HG02798 (cell line): ENCODE data around the gene NR5A1.

Experiments
- ATAC-seq: cut with Tn5 transposase; IDR thresholded peaks from one replicate; pipeline ENCODE4 v1.9.1; 2021; ENCODE audit warnings: mild to moderate bottlenecking; ENCODE audit not compliant: unreplicated experiment, poor library complexity

The NR5A1 gene

DNA sequence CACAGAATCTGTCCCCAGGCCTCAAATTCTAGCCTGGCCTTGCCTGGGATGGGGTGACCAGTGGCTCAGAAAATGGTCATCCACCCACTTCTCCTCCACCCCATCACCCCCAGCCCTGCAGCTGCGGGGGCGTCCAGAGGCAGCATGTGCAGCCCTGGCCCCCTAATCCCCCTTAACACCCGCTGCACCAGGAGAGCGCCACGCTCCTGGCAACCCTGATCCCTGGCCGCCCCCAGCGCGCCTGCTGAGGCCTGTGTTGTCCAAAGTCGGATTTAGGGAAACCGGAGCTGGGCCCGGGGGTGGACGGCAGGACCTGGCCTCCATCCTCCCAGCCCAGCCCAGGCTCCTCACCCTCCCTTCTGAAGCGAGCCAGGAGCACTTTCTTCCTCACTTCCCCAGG lies 22.0 kb downstream of the NR5A1 start:
- no peak for ATAC-seq

DNA sequence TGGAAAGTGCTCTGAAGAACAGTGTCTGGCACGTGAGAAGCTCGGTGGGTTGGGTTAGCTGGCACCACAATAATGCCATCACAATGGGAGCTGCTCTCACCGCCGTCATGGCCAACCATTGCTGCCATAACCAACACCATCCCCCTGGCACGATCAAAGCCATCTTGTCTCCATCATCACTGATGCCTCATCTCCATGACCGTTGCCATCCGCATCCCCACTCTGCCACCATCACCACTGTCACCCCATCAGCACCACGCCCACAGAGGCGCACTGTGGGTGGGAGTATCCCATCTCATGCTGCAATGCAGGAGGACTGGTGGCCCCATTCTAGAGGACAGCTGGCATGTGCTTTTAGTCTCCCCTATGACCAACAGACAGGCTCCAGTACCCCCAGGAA lies 23.7 kb downstream of the NR5A1 start:
- ATAC-seq: no peak

DNA sequence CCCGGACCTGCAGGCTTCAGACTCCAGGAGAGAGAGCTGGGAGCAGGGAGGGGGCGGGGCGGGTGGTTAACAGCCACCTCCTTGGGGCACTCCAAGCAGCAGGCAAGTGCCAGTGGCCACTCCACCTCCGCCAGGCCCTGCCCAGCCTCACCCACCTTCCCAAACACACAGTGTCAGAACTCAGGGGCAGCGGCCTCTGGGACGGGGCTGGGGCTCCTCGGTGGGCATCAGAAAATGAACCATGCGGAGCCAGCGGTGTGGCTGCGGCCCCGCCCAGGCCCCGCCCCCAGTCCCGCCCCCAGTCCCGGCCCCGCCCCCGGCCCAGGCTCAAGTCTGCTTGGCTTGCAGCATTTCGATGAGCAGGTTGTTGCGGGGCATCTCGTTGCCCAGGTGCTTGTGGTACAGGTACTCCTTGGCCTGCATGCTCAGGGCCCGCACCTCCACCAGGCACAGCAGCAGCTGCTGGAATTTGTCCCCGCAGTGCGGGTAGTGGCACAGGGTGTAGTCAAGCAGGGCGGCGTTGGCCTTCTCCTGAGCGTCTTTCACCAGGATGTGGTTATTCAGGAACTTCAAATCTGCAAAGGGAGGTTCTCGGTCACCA lies 24.7 kb downstream of the NR5A1 start:
- no peak for ATAC-seq

DNA sequence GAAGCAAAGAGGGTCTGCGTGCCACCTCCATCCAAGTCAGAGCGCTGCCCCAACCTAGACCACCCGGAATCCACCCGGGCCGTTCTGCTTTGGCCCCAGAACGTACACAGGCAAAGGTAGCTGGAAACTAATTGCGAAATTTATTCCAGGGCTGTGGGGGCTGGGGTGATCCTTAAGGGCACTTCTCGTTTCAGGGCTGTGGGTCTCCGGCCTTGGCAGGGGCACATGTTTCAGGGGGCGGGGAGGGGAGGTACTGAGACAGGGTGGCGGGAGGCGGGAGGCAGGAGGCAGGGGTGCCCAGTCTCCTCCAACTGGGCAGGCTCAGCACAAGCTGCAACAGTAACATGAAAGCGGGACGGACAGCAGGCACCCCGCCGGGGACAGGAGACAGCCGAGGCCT lies 26.1 kb downstream of the NR5A1 start:
- ATAC-seq: no peak

DNA sequence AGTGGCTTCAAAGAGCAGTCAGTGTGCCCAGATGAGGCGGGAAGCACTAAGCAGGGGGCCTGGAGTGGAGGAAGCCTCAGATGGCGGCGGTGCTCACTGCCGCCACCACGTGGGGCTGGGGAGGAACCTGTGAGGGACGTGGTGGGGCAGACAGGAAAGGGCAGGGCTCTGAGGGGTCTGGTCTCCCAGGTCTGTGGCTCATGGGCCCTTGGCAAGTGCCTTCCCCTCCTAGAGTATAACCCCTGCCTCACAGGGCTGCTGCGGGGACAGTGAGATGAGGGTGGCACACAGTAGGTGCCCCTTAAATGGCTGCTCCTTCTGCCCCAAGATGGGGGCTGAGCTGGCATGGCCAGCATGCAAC lies 26.6 kb downstream of the NR5A1 start:
- no peak for ATAC-seq

DNA sequence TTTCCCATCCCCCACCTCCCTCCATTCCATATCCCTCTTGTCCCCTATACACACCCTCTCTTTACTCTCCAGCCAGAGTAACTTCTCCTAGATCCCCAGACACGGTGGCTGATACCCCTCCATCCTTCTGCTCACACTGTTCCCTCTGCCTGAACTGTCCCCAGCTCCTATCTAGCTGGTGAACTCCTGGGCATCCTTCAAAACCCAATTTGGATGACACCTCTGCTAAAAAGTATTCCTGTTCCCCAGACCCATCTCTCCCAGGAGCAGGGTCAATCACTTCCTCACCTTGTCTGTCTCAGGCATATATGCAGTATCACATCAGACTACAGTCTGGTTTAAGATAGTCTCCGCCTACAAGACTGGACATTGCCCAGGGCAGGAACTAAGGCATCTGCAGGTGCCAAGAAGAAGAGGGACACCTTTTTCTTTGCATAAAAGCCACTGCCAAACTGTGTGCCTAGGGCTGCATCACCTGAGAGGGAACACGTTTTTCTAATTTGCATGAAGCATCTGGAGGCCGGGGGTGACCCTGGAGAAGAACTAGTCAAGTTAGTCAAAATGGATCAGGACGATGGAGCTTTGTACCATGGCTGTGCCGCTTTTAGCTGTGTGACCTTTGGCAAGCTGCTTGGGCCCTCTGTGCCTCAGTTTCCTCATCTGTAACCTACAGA lies 27.1 kb downstream of the NR5A1 start:
- ATAC-seq: no peak

DNA sequence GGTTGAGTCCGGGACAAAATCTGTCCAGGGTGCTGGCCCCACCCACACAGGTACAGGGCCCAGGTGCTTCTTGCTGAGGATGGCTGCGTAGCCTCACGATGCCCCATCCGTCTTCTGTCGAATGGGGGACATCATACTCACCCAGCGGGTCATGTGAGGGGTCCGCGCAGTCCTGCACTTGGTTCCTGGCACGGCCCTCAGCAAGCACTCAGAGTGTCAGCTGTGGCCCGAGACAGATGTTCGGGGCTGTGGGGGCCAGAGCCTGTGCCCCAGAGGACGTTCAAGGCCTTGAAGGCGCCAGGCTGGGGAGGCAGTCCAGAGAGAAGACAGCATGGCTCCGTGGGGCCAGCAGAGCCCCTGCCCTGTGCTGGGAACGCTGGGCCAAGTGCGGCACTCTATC lies 27.8 kb downstream of the NR5A1 start:
- no peak for ATAC-seq

DNA sequence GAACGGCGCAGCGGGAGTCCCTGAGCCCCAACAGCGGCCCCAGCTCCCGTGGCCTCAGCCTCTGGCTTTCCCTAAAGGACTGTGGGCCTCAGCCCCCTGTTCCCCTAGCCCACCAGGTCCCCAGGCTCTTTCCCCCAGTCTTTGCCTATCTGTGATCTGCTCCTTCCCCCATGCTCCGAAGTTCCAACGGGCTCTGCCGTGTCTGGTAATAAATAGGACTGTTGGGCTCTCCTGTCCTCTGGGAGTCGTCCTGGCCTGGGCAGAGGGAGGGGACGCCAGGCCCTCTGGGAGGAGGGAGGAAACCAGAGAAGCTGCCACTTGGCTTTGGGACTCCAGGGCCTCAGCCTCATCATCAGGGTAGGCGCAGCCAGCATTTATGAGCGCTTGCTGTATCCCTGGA lies 28.8 kb downstream of the NR5A1 start:
- no peak for ATAC-seq

DNA sequence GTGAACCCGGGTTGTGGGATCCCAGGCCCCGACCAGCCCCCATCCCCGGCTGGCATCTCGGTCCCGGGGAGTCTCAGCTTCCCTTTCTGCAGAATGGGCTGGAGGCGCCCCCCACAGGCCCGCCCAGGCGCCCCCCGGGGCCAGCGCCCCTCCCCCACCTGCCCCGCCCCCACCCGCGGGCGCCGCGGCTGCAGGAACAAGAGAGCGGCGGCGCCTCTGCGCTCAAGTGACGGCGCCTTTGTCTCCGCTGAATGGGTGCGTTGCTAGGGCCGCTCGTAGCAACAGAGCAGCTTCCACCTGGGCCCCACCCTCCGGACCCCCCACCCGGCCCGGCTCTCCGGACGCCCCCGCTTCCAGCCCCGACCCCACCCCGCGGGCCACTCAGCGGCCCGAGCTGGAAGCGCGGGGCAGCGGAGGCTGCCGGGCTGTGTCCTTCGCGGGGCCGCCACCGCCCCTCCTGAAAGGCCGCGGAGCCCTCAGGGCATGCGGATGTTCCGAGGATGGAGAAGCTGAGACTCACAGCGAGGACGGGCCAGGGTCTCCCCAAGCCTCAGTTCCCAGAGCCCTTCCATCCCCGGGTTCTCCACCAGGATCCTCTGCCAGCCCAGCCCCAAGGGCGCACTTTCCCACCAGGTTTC lies 29.4 kb downstream of the NR5A1 start:
- no peak for ATAC-seq

DNA sequence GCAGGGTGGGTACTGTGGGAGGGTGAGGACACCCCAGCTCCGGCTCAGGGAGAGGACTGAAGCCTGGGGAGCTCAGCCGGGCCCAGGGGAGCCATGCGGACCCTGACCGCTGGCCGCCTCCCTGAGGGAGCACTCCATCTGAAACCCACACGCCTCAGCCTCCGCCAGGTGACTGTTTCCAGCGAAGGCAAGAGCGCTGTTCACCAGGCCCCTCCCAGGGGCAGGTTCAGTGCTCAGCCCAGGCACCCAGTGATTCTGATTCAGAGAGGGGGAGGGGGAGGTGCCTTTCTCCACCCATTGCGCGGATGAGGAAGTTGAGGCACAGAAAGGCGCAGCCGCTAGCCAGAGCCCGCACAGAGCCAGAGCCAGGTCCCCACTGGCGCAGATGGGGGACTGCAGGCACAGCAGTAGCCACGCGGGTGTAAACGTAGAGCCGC lies 30.0 kb downstream of the NR5A1 start:
- ATAC-seq: no peak

DNA sequence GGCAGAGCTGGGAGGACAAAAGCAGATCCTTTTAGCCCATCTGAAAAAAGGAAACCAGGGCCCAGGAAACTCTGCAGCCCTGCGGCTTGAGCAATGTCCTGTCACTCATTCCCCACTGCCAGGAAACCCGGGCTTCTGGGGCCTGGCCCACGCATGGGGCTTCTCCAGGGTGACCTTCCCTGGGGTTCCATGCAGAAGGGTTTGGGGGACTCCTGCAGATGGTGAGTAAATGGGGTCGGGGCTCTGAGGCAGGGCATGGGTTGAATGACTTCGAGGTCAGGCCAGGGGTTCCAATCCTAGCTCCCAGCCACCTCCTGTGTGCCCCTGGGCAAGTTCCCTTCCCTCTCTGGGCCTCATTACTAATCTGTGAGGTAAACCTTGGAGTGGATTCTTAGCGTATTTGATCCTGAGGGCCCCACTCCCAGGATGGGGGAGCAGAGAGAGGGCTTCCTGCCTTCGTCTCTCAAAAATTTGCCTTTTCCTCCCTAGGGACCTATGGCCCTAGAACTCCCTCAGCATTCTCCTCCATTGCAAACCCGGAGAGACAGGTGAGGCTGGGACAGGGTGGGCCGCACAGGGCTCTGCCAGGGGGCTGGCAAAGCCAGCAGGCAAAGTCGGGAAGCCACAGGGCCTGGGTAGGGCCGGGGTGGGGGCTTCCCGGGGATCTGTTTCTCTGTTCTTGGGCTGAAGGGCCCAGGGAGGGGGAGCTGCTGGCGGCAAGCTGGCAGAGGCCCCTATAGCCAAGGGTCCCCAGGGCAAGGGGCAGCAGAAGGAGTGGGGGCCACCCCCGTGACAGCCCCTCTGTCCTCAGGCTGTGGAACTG lies 31.1 kb downstream of the NR5A1 start:
- no peak for ATAC-seq

DNA sequence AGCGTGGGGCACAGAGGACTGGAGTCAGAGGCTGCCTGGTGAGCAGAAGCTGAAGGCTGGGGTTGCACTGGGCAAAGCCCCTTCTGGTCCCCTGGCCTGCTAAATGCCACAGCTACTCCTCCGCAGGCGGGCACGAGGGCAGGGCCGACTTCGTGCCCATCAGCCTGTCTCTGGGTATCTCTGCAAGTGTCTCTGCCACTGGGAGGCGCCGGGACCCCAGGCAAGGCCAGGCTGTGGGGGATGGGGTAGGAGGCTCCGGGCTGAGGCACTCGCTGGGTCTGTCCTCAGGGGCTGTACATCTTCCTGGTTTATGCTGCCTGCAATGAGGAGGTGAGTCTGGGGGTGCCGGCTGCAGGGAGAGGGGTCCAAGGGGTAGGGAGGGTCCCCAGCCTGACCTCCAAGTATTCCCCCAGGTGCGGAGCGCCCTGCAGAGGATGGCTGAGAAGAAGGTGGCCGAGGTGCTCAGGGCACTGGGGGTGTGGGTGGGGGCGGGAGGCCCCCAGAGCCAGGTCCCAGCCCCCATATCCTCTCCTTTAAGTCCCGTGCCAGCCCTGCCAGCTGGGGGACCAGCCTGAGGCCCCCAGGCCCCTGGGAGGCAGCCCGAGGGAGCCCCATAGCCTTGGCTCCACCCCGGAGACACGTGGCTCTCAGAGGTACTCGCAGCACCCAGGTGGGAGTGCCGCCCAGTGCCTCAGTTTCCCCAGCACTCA lies 31.9 kb downstream of the NR5A1 start:
- ATAC-seq: no peak

DNA sequence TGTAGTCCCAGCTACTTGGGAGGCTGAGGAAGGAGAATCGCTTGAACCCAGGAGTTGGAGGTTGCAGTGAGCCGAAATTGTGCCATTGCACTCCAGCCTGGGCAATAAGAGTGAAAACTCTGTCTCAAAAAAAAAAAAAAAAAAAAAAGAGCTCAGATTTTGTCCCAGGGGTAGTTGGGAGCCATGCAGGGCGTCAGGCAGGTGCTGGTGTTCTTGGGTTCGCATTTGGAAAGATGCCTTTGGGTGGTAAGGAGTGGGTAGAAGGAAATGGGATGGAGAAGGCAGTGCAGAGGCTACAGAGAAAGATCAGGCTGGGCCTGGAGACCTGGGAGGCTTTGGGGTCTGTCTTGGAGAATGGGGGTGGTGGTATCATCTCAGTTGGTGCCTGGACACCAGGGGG lies 33.0 kb downstream of the NR5A1 start:
- ATAC-seq: no peak

DNA sequence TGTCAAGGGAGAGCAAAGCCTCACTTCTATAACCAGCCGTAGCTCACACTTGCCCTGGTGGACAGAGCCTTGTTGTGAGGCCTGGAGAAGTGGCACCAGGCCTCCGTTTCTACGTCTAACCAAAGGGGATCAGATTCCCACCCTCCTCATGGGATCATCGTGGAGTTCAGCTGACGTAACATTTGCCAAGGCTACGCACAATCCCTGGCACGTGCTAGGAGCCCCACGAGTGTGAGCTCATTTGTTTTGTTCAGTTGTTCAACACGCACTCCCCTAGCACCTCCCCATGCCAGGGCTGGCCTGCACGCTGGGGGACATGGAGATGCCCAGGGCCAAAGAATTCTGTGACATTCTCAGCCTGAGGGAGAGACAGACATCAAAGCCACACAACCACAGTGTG lies 33.9 kb downstream of the NR5A1 start:
- ATAC-seq: no peak

DNA sequence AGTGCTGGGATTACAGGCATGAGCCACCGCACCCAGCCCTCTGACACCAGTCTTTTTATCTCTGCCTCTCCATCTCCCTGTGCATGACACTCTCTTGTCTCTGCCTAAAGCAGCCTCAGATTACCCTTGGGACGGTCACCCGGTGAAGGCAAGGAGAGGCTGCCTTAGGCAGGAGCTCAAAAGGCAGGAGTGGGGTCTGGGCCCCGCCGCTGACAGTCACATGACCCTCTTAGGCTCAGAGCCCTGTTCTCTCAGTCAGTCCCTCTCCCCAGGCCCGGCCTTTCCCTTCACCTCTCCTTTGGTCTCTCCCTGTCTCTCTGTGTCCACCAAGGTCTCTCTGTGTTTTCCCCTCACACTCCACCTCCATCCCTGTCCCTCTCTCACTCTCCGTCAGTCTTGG lies 34.4 kb downstream of the NR5A1 start:
- ATAC-seq: no peak

DNA sequence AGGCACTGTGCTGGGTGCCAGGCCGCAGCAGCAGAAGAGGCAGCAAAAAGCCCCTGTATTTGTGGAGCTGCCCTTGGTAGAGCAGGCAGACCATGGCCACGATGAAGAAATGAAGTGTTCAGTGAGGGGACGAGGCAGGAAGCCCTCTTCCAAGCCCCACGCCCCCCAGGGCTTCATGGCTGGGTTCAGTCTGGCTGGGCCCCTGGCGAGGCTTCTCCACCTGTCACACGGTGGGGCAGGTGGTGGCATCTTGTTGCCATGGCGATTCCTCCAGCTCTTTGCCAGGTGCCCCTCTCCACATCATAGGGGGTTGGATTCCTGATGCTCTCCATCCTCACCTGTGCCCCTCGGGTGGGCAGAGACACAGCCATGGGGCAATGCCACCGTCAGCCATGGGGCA lies 35.4 kb downstream of the NR5A1 start:
- ATAC-seq: no peak

DNA sequence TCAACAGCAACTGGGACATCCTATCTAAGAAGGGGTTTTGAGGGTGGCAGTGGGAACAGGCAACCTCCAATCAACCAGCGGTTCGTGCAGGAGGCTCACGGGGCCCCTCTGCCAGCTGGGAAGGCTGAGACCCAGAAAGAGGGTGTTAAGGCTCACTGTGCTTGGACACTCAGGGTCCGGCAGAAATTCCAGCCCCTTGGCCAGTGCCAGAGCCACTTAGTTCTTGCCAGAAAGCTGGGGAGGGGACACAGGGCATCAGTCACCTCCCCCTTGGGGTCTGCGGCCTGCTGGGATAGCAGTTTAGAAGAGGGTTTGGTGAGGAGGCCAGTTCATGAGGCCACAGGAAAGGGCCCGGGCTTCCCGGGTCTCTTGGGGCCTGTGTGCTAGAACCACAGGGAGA lies 36.5 kb downstream of the NR5A1 start:
- ATAC-seq: no peak

DNA sequence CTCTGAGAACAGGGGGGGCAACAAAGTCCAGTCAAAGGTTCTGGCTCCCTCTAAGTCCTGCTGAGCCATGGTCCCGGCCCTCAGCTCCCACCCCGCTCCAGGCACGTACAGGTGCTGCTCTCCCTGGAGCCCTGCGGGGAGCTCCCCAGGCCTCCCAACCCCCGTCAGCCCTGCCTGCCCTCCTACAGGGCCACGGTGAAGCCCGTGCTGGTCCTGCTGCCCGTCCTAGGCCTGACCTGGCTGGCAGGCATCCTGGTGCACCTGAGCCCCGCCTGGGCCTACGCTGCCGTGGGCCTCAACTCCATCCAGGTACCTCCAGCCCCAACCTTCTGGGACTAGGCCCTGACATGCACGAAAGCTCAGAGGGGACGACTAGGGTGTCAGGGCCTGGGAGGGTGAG lies 36.9 kb downstream of the NR5A1 start:
- ATAC-seq: no peak

DNA sequence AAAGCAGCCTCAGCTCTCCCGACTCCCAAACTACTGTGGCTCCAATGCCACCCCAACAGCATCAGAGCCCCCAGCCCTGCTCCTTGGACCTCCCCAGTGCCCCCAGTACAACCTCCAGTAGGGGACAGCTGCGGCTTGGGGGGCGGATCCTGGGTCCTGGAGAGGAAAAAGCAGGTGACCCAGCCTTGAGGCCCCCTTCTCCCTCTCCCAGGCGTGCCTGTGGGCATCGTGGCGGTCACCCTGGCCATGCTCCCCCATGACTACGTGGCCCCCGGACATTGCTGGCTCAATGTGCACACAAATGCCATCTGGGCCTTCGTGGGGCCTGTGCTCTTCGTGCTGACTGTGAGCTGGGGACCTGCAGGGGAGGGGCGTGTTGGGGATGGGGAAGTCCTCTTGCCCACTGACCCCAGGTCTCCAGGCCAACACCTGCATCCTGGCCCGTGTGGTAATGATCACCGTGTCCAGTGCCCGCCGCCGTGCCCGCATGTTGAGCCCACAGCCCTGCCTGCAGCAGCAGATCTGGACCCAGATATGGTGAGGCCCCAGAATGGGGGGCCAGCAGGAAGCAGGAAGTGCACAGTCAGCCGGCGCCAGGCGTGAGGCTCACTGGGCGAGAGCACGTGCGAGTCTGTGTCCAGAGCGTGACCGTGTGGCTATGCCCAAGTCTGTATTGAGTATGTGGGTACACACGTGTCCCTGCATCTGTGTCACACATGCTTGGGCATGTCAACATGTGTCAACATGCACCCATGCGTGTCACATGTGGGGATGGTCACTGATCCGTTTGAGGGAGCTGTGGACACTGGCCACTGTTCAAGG lies 38.0 kb downstream of the NR5A1 start:
- no peak for ATAC-seq
